GM21737 (cell line): ENCODE measurements around the gene PDCD4.

ENCODE experiments used
- ATAC-seq: cut with Tn5 transposase; IDR thresholded peaks from one replicate; pipeline ENCODE4 v1.9.1; 2021; ENCODE audit warnings: mild to moderate bottlenecking, moderate library complexity; ENCODE audit not compliant: unreplicated experiment

PDCD4 gene

DNA sequence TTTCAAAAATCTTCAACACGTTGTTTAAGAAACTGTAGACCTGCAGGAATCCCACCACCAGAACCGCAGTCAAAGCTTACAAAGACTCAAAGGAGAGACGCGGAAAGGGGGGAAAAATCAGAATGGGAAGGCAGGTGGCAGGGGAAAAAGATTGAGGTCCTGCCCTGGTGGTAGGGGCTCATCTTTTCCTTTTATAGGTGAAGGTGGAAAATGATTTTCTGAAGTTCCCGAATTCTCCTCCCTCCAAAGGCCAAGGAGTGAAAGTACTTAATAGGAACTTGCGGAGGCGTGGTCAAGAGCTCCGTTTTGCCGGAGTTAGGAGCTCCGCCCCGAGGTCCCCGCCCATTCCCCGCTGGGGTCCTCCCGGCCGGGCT, 46.5 kb downstream of the PDCD4 start:
- ATAC-seq, result no peak

DNA sequence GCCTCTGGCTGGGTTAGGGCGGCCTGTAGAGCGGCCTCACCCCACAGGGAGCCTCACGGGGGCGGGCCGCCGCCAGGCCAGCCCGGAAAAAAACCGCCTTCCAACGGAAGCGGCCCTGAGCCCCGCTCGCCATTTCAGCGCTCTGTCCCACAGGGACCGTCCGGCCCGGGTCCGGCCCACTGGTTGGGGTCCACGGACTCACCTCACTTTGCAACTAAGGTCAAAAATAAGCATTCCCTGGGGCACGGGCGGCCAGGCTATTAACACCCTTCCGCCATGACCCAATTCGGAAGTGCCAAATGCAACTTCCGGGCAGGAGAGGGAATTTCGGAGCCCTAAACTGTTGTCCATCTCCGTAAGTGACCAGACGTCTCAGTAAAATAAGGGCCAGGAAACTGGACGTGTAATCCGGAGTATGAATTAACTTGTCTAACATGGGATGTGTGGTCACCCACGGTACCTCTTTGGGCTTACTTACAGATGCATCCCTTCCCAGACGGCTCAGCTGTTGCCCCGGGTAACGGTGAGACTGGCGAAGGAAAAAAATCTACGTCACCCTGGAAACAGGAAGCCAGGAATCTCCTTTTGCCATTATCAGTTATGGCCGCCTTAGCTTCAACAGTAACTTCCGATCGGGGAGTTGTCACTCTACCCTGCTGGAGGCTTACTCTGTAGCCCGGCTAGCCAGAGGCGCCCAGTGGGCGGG, 47.1 kb downstream of the PDCD4 start, which contains the start of gene BBIP1:
TSS of gene BBIP1 (minus strand) at position 538 of the 706 bp plus-strand sequence. CDS start 1,023 bp downstream, outside the sequence.
- ATAC-seq, result peak; percentile 63

DNA sequence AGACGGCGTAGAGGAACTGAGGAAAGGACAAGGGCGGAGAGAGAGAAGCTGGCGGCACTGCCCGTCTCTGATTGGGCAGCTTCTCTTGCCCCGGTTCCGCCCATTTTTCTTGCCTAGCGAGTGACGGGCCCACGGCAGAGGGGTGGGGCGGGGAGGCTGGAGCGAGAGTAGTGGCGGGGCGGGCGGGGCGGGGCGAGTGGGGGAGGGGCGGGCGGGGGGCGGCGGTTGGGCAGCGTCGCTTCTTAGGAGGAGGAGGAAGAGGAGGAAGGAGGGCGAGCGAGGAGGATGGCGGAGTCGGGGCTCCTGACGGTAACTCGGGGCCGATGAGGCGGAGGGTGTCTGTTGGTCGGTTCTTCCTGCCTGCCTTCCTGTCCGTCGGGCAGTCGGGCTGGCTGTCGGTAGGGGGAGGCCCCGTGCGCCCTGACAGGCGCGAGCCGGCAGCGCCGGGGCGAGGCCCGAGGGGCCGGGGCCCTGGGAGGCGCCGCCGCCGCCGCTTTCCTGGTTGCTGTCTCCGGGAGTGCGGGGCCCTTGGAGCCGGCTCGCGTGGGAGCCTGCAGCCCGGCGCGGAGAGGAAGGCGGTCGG, 47.7 kb downstream of the PDCD4 start, which contains the start of gene SHOC2:
TSS of gene SHOC2 (plus strand) at position 256 of the 583 bp plus-strand sequence. CDS start 44,755 bp downstream, outside the sequence.
- ATAC-seq, result peak; percentile 82

DNA sequence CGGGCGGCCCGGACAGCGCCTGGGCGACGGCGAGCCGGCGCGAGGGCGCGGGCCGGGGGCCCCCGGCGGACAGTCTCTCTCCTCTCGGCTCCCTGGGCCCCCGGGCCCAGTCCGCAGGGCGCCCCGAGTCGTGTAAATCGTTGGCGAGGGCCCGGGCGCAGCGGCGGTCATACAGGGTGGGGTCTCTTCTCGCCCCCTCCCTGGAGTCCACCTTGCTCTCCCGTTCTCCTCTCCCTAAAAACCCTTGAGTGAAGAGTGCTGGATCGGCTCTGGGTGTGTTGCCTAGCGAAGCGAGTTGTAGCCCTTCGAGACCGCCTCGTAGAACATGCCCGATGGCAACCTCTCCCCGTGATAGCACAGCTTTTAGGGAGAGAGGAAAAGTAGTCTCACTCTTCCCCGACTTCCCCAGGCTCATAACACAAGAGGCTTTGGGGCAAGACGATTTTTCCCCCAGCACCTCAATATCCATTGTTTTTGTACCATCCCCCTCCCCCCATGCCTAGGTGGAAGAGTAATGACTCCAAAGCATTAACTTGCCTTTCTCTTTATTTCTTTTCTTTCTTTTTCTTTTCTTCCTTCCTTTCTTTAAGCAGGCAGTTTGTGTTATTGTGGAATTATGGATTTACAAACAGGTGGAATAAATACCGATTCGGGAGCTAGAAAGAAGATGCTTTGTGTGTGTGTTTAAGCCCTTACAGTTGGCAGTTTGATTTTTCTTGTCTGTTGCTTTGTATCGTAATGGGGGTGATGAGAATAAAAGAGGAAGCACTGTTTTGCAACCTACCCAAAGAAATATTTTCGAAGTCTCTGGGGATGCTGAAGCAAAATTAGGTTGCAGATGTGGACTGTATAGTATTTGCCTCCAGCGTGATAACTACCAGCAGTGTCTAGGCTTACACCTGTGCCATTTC, 48.5 kb downstream of the PDCD4 start:
- peak; percentile 22 for ATAC-seq

DNA sequence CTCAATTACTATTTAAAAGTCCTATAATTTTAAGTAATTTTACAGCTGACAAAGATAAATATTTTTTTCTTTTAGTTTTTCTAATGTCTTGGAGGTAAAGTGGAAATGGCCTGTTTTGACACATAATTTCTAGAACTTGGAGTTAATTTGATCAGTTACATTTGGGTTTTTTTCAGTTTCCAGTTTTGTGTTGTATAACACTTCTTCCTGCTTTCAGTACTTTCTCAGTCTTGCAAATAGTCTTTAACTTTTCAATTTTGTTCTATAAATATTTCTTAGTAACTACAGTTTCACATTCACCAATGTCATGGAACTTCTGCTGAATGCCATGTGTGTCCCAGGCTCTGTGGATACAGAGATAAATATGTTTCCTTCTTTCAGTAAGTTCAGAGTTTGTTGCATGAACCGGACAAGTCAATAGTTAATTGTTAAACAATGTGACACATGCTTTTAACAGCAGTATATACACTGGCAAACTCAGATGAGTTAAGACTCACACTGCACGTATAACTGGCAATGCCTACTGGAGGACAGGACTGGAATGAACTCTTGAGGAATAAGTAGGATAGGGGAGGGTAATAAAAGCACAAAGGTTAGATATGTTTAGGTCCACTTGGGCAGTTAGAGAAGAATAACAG, 52.2 kb downstream of the PDCD4 start:
- no peak for ATAC-seq

DNA sequence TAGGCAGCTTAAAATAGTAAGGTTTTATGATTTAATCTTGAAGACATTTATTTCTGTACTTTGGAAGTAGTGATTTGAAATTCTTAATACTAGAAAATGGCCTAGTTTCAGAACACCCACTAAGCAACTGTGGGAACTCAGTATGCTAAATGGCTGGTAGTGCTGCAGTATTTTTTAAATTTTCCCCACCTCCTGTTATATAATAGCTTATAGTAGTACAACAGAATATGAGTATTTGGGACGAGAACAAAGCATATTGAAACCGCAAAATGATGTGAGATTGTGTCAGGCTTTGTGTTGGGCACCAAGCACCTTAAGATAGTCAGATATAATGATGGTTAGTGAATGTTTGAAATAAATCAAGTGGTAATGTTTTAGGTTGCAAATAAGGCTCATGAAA, 55.7 kb downstream of the PDCD4 start:
- ATAC-seq, result no peak

DNA sequence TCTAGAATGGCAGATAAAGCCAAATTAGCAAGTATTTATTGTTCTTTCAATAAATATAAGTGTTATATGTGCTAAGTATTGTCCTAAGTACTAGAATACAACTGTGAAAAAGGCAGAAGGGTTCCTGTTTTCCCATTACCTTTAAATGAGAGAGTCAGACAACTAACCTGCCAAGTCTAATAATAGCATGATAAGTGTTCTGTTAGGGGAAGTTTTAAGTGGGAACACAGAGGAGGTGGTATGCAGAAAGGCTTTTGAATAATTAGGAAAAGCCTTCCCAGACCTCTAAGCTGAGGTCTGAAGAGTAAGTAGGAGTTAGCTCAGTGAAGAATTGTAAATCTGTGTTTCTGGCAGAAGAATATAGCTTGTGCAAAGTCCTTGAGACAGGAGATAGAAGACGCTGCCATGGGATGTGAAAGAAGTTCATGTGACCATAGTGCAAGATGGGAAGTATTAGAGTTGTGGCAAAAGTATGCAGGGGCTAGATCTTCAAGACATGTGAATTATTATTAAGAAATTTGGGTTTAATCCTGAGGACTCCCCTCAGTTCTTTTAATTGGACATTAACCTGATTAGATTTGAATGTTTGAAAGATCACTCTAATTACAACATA, 60.1 kb downstream of the PDCD4 start:
- no peak for ATAC-seq

DNA sequence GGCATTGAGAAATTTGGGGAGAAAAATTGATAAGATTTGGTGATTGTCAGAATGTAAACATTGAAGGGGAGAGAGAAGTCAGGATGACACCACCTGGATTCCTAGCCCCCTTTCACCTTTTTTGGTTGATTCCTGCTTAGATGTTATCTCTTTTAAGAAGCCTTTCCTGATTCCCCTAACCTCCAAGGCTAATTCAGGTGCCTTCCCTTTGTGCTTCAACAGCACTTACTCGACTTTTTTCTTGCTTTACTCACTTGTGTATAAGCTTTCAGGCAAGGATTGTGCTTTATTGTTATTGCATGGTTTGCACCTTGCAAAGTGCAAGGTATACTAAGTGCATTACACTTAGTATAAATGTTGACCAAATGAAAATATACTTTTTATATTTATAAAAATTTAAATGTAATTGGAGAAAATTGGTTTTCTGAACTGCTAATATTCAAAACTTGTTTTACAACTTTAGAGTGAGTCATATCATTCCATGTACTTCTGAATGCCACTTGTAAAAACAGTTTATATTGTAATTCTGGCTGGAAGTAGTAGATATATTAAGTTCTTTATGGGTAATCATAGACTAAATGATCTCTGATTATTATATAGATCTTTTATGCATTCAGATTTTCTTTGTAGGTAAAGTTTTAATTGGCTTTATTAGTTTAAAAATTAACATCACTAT, 60.9 kb downstream of the PDCD4 start:
- ATAC-seq, result no peak

DNA sequence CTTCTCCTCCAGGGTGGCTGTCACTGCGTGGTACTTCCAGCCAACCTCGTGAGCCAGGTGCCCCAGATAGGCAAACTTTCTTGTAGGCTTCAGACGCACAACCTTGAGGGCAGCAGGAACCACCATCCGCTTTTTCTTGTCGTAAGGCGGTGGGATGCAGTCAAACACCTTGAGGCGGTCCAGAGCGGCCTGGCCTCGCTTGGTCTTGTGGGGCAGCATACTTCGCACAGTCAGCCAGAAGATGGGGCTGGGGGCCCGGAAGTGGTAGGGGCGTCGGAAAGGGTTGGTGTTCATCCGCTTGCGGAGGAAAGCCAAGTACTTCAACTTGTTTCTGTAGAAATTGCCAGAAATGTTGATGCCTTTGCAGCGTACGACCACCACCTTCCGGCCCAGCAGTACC, 65.0 kb downstream of the PDCD4 start:
- ATAC-seq, result no peak

DNA sequence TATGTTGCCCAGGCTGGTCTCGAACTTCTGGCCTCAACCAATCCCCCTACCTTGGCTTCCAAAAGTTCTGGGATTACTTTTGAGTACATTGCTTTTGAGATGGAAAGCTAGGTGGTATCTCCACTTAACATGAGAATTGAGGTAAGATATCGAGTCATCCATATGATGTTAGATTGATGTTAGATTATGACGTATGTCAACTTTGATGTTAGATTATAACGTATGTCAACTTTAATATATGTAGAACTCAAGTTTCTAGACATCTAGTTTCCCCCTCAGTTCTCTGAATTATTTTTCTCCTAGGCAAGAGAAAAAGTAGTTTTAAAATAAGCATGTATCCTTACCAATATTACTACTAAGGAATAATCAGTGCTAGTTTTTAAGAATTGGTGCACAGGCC, 67.7 kb downstream of the PDCD4 start:
- no peak for ATAC-seq

DNA sequence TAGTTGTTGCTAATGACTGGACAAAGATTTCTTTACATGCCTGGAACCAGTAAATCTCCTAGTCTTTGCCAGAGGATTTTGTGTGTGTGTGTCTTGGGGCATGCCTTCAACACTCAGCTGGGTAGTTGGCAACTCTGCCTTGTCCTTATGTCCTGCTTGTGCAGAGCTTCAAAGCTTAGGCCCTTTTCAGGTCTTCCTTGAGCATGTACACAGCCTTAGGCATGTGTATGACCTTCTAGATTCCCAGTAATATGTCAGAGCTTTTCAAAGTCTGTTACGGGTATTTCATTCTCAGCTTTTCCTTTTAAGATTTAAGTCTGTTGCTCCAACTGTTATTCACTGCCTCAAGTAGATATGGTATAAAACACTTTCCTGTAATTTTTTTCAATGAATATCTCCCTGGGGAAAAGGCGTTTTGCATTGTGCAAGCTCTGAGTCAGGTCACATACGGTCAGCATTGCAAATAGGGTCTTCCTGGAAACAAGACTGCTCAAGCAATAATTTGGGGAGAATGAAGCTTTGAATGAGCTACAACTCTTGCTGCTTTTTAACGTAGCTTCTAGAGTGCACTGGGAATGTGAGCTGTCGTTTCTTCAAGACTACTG, 73.2 kb downstream of the PDCD4 start:
- ATAC-seq, result no peak

DNA sequence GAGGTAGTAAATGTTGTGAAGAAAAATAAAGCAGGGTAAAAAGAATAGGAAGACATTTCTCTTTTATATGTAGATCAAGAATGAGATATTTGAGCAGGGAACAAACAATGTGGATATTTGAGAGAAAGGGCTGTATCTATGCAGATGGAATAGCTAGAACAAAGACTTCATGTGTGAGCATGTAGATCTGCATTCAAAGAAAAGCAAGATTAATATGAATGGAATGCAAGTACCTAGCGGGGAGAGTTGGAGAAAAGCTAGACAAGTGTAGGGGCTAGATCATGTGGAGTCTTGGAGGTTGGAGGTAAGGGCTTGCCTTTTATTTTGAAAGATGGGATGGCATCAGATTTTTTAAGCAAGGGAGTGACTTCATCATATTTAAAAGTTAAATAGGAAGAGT, 74.8 kb downstream of the PDCD4 start:
- ATAC-seq, result no peak

DNA sequence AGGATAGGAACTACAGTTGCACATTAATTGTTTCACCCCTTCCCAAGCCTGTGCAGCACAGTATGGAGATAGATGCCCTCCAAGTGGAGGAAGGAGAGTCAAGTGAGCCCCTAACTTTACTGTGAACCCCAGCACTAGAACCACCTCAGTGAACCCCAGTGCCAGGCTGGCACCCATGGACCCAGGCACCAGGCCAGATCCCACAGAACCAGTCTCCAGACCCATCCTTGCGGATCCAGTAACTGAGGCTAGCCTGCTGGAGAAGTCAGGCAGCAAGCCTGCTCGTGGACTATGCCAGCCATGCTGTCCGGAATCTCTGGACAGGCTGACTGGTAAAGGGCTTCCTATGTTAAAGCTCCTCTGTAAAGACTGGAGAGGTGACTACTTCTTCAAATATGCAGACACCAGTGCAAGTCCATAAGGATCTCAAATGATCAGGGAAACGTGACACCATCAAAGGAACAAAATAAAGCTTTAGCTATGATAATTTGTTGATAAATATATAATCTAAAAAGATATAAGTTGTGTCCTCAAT, 75.4 kb downstream of the PDCD4 start:
- ATAC-seq, result no peak
